ENCODE measurements around the gene DNAJB2. TPM values are rescaled to one million over a fixed set of nuclear protein-coding genes. Genes with fewer than 3 reads are reported as not detected.

DNAJB2 gene
- polyA plus RNA-seq, 3 donors = 1.7 to 55.4 (median 1.9) TPM

GRCh38 chr2:219266232-219266631 lies 12.9 kb upstream of the DNAJB2 start:
- Histone ChIP-seq H3K4me3 (replicated peaks in 1 of 3; ENCODE audit: low read depth in 2 of 3, low read length in 3 of 3) (no peak overlapping the region), H3K27ac (ENCODE audit: low read depth in 1 of 2, low read length in 2 of 2) (no peak overlapping the region), H3K27me3 (ENCODE audit: control insufficient read depth in 2 of 2, insufficient read depth in 2 of 2, low read length in 2 of 2) (no peaks in the 10 kb centered on the region), H4K20me1 (ENCODE audit: insufficient read depth, low read length) (no peaks in the 10 kb centered on the region), H3K9me3 (replicated peaks in 1 of 2; ENCODE audit: control insufficient read depth in 1 of 2, insufficient read depth in 1 of 2, low read length in 2 of 2) (no peaks in the 10 kb centered on the region), H3K4me2 (replicated peaks; ENCODE audit: extremely low read depth, low read length, poor library complexity, severe bottlenecking) (no peak overlapping the region), H3K4me1 (ENCODE audit: control insufficient read depth in 1 of 2, insufficient read depth in 2 of 2, low read length in 2 of 2) (no peaks in the 10 kb centered on the region), H3K9ac (ENCODE audit: insufficient read depth, low read length, poor library complexity, severe bottlenecking) (no peak overlapping the region), H2AFZ (ENCODE audit: insufficient read depth, low read depth, low read length, poor library complexity, severe bottlenecking) (no peak overlapping the region), H3K79me2 (ENCODE audit: insufficient read depth, low read length) (no peaks in the 10 kb centered on the region), H3K36me3 (replicated peaks in 1 of 2; ENCODE audit: control insufficient read depth in 1 of 2, insufficient read depth in 2 of 2, low read length in 2 of 2) (no peaks in the 10 kb centered on the region)
- intact Hi-C loops (cut with micrococcal nuclease) = no loop called here
- Mint-ChIP-seq H3K36me3 (no peaks in the 10 kb centered on the region), H3K4me1 (no peaks in the 10 kb centered on the region), H3K27ac (no peak overlapping the region), H3K9me3 (no peaks in the 10 kb centered on the region), H3K27me3 (ENCODE audit: low read depth in 3 of 3) (peaks cover 5 to 14% (median 12%) of the 10 kb centered on the region in 3 donors), H3K4me3 (no peak overlapping the region)
- no peak for DNase-seq
- TF ChIP-seq CTCF (IDR thresholded peaks at IDR 0.05) = no peak
- 93% methylated on average over 1 of the region's 5 CpGs for WGBS (ENCODE audit: insufficient coverage)

GRCh38 chr2:219266886-219267285 lies 12.3 kb upstream of the DNAJB2 start:
- intact Hi-C loops (cut with micrococcal nuclease) = no loop called here
- Mint-ChIP-seq H3K36me3 (no peaks in the 10 kb centered on the region), H3K9me3 (no peaks in the 10 kb centered on the region), H3K27me3 (ENCODE audit: low read depth in 3 of 3) (peaks cover 5 to 17% (median 13%) of the 10 kb centered on the region in 3 donors), H3K4me3 (no peak overlapping the region), H3K4me1 (no peaks in the 10 kb centered on the region), H3K27ac (no peak overlapping the region)
- Histone ChIP-seq H3K9ac (ENCODE audit: insufficient read depth, low read length, poor library complexity, severe bottlenecking) (no peak overlapping the region), H3K4me3 (replicated peaks in 1 of 3; ENCODE audit: low read depth in 2 of 3, low read length in 3 of 3) (no peak overlapping the region), H3K79me2 (ENCODE audit: insufficient read depth, low read length) (no peaks in the 10 kb centered on the region), H2AFZ (ENCODE audit: insufficient read depth, low read depth, low read length, poor library complexity, severe bottlenecking) (no peak overlapping the region), H3K36me3 (replicated peaks in 1 of 2; ENCODE audit: control insufficient read depth in 1 of 2, insufficient read depth in 2 of 2, low read length in 2 of 2) (no peaks in the 10 kb centered on the region), H3K4me1 (ENCODE audit: control insufficient read depth in 1 of 2, insufficient read depth in 2 of 2, low read length in 2 of 2) (no peaks in the 10 kb centered on the region), H3K27me3 (ENCODE audit: control insufficient read depth in 2 of 2, insufficient read depth in 2 of 2, low read length in 2 of 2) (no peaks in the 10 kb centered on the region), H3K4me2 (replicated peaks; ENCODE audit: extremely low read depth, low read length, poor library complexity, severe bottlenecking) (no peak overlapping the region), H3K9me3 (replicated peaks in 1 of 2; ENCODE audit: control insufficient read depth in 1 of 2, insufficient read depth in 1 of 2, low read length in 2 of 2) (no peaks in the 10 kb centered on the region), H3K27ac (ENCODE audit: low read depth in 1 of 2, low read length in 2 of 2) (no peak overlapping the region), H4K20me1 (ENCODE audit: insufficient read depth, low read length) (no peaks in the 10 kb centered on the region)
- no peak for TF ChIP-seq CTCF (IDR thresholded peaks at IDR 0.05)
- no peak for DNase-seq
- WGBS (ENCODE audit: insufficient coverage) = no CpG with 5 or more reads among the region's 1 CpG

Data from CD14-positive monocyte (primary cell).